Neural progenitor cell (in vitro differentiated cells): ENCODE data around the gene CCDC33.

Experiments
- CTCF ChIP-seq: fragments of 200-600 bp; sonication (generic); IDR thresholded peaks from 2 replicates; pipeline ENCODE4 v1.5.1; 2017; ENCODE audit warnings: antibody characterized with exemption, mild to moderate bottlenecking
- EZH2 ChIP-seq: fragments of 200-600 bp; sonication (generic); IDR thresholded peaks from 2 replicates; pipeline ENCODE4 v1.6.1; 2017; ENCODE audit warnings: antibody characterized with exemption, mild to moderate bottlenecking, moderate library complexity

GRCh38 chr15:74320352-74321247 is 84.5 kb downstream of the CCDC33 start:
- peak; percentile 66 for TF ChIP-seq CTCF
- no peak for TF ChIP-seq EZH2
